Gastroesophageal sphincter (tissue), 3 donors: ENCODE results near the gene TBC1D32.

ENCODE experiments used
- EP300 ChIP-seq: sonication (generic); formaldehyde crosslinking; IDR thresholded peaks from one replicate; pipeline ENCODE4 v1.6.1; 2017; ENCODE audit warnings: antibody characterized with exemption, mild to moderate bottlenecking
- POLR2A ChIP-seq, 2 donors: fragments of 450-650 bp; IDR thresholded peaks; one replicate each; pipeline ENCODE4 v1.6.1; 2017; ENCODE audit warnings: antibody characterized with exemption in 2 of 2, mild to moderate bottlenecking in 2 of 2, moderate library complexity in 1 of 2
- POLR2AphosphoS5 ChIP-seq: sonication (generic); formaldehyde crosslinking; IDR thresholded peaks from one replicate; pipeline ENCODE4 v1.6.1; 2017; ENCODE audit warnings: antibody characterized with exemption
- TF ChIP-seq, protein P1 (sequence below), 4 experiments: fragments of 200-600 bp in 2 of 4; fragments of 450-650 bp in 2 of 4; sonication (generic) in 1 of 4; IDR thresholded peaks; one replicate each; pipeline ENCODE4 v1.5.1; 2017 to 2019; ENCODE audit warnings: antibody characterized with exemption in 4 of 4, mild to moderate bottlenecking in 2 of 4, moderate library complexity in 2 of 4

DNA sequence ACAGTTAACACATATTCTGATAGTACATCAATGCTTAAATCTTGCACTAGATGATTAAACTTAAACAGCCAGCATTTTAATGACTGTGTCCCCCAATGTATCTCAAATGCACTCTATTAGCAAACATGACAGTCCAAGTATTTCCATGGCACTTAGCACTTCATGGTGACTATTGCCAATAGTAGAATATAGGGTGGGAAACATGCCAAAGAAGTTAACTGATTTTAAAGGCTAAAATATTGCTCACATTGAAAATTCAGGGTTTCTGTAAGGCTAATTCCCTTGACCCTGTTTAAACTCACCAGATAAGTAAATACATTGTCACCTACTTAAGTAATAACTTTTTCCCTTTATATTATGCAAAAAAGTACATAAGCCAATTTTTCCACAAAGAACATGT lies 266.9 kb downstream of the TBC1D32 start:
- TF ChIP-seq, protein P1, sequence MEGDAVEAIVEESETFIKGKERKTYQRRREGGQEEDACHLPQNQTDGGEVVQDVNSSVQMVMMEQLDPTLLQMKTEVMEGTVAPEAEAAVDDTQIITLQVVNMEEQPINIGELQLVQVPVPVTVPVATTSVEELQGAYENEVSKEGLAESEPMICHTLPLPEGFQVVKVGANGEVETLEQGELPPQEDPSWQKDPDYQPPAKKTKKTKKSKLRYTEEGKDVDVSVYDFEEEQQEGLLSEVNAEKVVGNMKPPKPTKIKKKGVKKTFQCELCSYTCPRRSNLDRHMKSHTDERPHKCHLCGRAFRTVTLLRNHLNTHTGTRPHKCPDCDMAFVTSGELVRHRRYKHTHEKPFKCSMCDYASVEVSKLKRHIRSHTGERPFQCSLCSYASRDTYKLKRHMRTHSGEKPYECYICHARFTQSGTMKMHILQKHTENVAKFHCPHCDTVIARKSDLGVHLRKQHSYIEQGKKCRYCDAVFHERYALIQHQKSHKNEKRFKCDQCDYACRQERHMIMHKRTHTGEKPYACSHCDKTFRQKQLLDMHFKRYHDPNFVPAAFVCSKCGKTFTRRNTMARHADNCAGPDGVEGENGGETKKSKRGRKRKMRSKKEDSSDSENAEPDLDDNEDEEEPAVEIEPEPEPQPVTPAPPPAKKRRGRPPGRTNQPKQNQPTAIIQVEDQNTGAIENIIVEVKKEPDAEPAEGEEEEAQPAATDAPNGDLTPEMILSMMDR (IDR thresholded peaks at IDR 0.05), result no peak
- no peak for TF ChIP-seq POLR2A (IDR thresholded peaks at IDR 0.05)
- TF ChIP-seq EP300, result no peak
- TF ChIP-seq POLR2AphosphoS5, result no peak
